ENCODE results near the gene BACE1.

BACE1 gene

DNA sequence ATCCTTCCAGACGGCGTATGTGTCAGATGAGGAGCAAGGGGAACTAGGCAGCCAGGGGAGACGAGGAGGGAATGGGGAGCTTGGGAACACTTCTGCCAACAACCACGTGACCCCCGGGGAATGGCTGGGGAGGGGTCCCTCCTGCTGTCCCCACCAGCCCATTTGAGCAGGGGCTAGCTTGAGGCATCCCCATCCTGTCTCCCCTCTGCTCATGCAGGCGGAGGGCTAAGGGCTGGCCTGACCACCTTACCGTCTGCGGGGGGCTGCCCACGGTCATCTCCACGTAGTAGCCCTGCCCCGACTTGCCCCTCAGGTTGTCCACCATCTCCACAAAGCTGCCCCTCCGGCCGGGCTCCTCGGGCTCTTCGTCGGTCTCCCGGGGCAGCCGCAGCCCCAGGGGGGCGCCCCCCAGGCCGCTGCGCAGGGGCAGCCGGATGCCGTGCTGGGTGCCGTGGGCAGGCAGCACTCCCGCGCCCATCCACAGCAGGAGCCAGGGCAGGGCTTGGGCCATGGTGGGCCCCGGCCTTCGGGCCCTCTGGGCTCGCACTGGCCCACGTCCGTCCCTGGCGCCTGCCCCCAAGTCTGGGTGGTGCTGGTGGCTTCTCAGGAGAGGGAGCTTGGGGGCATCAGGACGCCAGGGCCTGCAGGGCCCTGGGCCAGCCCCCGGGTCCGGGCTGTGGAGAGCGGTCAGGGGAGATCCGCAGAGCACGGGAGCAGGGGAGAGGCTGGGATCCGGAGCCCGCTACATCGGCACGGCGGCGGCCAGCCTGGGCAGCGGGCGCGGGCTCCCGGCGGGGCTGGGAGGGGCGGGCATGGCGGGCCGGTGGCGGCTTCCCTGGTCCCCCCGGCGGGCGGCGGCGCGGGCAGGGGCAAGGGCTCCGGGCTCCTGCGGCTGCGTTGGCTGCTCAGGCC, 515 bp downstream of the BACE1 start:
- TF ChIP-seq SIN3A (IDR thresholded peaks at IDR 0.05; ENCODE audit: borderline replicate concordance, insufficient read depth, low read length) = no peak
- TF ChIP-seq FOXP2 (optimal IDR thresholded peaks at IDR 0.05; ENCODE audit: borderline replicate concordance, extremely low read depth, extremely low read length, insufficient read depth) = no peak
- no peak for TF ChIP-seq TAF1 (IDR thresholded peaks at IDR 0.05; ENCODE audit: borderline replicate concordance, insufficient read depth, low read length)
- TF ChIP-seq, protein P1, sequence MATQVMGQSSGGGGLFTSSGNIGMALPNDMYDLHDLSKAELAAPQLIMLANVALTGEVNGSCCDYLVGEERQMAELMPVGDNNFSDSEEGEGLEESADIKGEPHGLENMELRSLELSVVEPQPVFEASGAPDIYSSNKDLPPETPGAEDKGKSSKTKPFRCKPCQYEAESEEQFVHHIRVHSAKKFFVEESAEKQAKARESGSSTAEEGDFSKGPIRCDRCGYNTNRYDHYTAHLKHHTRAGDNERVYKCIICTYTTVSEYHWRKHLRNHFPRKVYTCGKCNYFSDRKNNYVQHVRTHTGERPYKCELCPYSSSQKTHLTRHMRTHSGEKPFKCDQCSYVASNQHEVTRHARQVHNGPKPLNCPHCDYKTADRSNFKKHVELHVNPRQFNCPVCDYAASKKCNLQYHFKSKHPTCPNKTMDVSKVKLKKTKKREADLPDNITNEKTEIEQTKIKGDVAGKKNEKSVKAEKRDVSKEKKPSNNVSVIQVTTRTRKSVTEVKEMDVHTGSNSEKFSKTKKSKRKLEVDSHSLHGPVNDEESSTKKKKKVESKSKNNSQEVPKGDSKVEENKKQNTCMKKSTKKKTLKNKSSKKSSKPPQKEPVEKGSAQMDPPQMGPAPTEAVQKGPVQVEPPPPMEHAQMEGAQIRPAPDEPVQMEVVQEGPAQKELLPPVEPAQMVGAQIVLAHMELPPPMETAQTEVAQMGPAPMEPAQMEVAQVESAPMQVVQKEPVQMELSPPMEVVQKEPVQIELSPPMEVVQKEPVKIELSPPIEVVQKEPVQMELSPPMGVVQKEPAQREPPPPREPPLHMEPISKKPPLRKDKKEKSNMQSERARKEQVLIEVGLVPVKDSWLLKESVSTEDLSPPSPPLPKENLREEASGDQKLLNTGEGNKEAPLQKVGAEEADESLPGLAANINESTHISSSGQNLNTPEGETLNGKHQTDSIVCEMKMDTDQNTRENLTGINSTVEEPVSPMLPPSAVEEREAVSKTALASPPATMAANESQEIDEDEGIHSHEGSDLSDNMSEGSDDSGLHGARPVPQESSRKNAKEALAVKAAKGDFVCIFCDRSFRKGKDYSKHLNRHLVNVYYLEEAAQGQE (IDR thresholded peaks at IDR 0.05; ENCODE audit: insufficient read depth in 1 of 2, low read depth in 2 of 2, low read length in 2 of 2) = no peak
- no peak for TF ChIP-seq POLR2AphosphoS5 (IDR thresholded peaks at IDR 0.05; ENCODE audit: low read depth, low read length)

DNA sequence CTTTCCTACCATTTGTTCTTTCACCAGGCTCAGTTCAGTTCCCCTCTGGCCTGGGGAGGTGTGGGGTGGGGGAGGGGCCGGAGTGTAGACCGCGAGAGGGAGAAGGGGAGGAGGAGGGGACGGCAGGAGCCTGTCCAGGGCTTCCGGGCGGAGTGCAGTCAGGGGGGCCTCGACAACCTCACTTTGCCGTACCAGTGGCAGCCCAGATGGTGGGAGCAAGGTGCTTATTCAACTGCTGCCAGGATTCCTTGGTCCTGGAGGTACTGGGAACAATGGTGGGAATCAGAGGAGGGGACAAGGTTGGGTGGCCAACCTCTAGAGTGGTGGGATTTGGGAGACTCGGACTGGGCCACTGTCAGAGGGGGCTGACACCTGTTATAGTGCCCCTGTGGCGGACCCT, 1.2 kb downstream of the BACE1 start:
- TF ChIP-seq SIN3A (IDR thresholded peaks at IDR 0.05; ENCODE audit: borderline replicate concordance, insufficient read depth, low read length) (no peak), TAF1 (IDR thresholded peaks at IDR 0.05; ENCODE audit: borderline replicate concordance, insufficient read depth, low read length) (no peak), FOXP2 (optimal IDR thresholded peaks at IDR 0.05; ENCODE audit: borderline replicate concordance, extremely low read depth, extremely low read length, insufficient read depth) (no peak), POLR2AphosphoS5 (IDR thresholded peaks at IDR 0.05; ENCODE audit: low read depth, low read length) (no peak; the same call in 1 of the 2 replicates)
- TF ChIP-seq, protein P1 (IDR thresholded peaks at IDR 0.05; ENCODE audit: insufficient read depth in 1 of 2, low read depth in 2 of 2, low read length in 2 of 2) = no peak

DNA sequence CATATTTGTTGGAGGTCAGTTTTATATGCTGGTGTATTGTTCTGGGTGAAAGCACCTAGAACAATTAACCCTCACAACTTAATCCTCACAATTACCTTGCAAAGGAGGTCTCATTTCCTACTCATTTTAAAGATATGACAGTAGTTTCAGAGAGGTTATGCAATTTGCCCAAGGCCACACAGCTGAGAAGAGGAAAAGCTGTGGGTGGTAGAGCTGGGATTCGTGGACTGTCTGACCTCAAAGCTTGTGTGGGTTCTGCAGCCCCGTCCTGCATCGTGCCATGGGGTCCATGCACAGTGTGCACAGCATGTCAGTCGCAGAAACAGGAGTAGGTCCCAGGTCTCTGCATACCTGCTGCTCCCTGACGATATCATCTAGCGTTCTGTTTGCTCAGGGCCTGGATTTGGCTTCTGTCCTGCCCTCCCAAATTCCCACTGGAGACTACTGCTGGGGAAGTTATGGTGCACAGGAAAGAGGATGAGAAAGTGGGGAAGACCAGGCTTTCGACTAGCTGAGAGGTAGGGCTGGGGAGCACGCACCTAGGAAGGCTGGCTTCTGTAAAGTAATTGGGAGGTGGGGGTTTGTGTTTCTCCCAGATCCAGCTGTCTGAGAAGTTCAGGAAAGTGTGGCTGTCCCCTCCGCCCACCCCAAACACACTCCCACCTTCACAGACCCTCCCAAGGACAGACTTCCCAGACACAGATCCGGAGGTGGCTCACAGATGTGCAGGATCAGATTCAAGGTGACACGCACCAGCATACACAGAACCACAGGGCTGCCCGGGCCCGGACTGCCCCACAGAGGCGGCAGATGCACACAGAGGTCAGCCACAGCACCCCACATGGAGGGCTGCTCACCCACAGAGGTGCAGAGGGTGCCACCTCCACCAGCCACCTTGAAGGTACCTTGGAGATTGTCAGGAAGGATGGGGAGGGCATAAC, 2.0 kb downstream of the BACE1 start:
- peak; percentile 15; the same call in 1 of the 2 replicates for TF ChIP-seq POLR2AphosphoS5 (IDR thresholded peaks at IDR 0.05; ENCODE audit: low read depth, low read length)
- TF ChIP-seq TAF1 (IDR thresholded peaks at IDR 0.05; ENCODE audit: borderline replicate concordance, insufficient read depth, low read length) = no peak

DNA sequence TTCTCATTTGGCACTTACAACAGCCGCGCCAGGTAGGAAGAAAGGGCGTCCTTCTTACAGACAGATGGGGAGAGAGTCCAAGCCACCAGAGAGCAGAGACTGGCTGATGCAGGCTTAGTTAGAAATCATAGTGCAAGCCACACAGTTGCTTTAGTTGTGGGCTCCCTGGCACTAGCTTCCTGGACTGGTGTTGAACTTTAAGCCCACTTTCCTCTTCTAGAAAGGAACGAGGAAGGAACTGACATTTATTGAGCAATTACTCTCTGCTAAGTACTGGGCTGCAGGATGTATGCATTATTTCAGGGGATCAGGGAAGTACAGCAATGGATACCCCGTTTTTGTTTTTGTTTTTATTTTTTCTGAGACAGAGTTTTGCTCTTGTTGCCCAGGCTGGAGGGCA, 3.0 kb downstream of the BACE1 start:
- no peak for TF ChIP-seq SIN3A (IDR thresholded peaks at IDR 0.05; ENCODE audit: borderline replicate concordance, insufficient read depth, low read length)
- no peak for TF ChIP-seq POLR2AphosphoS5 (IDR thresholded peaks at IDR 0.05; ENCODE audit: low read depth, low read length)
- TF ChIP-seq TAF1 (IDR thresholded peaks at IDR 0.05; ENCODE audit: borderline replicate concordance, insufficient read depth, low read length) = no peak
- TF ChIP-seq, protein P1 (IDR thresholded peaks at IDR 0.05; ENCODE audit: insufficient read depth in 1 of 2, low read depth in 2 of 2, low read length in 2 of 2) = no peak
- TF ChIP-seq FOXP2 (optimal IDR thresholded peaks at IDR 0.05; ENCODE audit: borderline replicate concordance, extremely low read depth, extremely low read length, insufficient read depth) = no peak

DNA sequence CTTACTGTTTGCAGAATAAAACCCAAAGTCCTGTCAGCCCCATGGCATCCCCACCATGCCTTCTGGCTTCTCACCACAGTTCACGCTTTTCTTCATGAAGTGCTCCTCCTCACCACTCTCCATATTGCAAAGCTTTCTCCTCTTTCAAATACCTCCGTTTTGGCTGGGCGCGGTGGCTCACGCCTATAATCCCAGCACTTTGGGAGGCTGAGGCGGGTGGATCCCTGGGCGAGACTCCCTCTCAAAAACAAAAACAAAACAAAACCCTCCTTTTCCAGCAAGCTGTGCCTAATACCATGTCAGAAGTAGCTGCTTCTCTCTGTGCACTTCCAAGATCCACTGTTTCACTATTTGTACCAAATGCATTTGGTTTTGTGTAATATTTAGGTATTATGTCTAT, 6.7 kb downstream of the BACE1 start:
- TF ChIP-seq POLR2AphosphoS5 (IDR thresholded peaks at IDR 0.05; ENCODE audit: low read depth, low read length) = no peak
